GM21619 (cell line): ENCODE data around the gene ENTPD2.
"Not testable (repeated sequence)": the region's sequence is repeated elsewhere in the genome, so short reads cannot be mapped to it uniquely, and the experiment has no call there.

ENCODE experiments used
- ATAC-seq: cut with Tn5 transposase; IDR thresholded peaks from one replicate; pipeline ENCODE4 v1.9.1; 2021; ENCODE audit not compliant: unreplicated experiment

The ENTPD2 gene

DNA sequence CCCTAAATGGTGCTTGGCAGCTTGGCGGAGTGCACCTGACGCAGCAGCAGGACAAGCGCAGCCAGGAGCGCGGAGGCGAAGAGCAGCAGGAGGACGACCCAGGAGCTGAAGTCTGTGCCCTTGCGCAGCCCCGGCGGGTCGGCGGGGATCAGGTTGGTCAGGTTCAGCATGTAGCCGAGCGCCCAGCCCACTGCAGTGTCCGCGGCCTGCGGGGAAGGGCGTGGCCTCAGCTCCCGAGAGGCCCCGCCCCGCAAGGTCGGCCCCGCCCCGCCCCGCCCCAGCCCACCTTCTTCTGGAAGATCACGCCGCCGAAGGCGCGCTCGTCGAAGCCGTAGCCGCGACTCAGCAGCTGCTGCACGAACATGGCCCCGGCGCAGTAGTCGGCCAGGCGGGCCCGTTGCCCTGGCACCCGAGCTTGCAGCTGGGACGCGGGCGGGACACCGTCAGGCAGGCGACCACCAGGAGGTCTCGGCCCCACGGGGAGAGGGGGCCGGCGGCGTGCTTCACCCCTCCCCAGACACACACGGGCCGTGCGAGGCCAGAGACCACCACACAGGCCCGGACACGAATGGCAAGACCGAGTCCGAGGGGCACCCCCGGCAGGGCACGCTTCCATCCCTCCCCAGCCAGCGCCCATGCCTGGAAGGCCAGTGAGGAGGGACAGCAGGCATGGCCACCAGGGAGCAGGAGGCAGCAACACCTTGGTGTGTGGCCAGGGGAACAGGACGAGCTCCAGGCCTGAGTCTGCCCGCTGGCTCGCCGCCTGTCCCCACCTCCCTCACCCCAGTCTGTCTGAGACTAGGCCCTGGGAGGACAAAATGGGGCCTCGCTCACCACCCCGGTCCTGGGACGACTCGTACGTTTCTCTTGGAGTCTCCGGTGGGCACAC is 5.0 kb downstream of the ENTPD2 start:
- ATAC-seq, result no peak

DNA sequence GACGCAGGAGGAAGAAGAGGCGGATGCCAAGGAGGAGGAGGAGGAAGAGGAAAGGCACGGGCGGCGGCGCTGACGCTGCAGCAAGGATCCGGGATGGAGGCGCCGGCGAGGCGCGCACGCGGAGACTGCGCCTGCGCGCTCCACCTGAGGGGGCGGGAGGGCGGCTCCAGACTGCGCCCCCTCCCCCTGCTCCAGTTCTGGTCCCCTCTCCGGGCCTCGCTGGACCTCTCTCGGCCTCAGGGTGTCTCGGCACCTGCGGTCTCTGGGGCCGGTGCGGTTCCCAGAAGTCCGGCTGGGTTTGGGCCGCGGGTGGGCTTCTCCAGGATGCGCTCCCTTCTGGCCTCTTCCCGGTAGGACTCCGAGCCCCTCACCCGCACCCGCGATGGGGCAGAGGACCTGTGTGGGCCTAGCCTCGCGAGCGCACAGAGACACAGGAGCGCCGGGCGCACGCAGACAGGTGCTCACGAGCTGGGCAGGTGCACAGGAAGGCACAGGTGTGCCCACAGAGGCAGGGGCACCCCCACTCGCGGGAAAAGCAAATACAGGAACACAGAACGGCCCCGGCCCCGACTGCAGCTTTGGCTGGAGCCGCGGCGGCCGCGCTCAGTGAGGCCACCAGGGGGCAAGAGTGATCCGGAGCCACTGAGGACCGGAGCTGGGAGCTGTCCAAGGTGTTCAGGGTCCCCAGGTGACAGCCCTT is 7.6 kb downstream of the ENTPD2 start, which contains the start of gene NPDC1:
Gene NPDC1, minus strand, starts transcription at position 90 of the 700 bp plus-strand sequence. CDS start 188 bp downstream, outside the sequence.
- ATAC-seq, result no peak

DNA sequence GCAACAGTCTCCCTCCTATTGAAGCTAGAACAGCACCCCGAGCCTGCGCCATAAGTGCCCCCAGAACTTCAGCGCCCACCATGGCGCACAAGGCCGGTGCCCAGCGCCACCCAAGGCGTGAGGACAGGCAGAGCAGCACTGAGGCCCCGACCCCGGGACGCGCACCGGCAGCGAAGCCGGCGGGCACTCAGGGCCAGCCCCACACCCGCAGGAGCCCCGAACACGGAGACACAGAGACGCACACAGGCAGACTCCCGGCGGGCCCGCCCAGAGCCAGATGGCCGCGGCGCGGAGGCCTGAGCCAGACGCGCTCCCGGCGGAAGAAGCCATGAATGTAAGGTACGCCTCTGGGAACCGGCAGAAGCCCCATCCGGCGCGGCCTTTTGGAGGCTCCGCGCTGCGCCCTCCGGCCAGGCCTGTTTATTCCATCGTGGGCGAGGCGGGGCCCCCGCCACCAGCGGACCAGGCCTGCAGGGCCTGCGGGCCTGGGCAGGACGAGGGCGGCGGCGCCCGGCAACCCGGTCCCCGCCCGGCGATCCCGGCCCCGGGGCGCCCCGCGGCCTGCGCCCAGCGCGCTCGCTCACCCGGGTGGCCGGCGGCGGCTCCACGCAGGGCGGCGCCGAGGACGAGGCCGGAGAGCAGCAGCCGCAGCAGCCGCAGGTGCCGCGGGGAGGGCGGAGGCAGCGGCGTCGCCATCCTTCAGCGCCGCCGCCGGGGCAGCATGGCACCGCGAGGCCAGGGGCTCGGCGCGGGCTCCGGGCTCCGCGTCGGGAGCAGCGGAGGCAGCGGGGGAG is 8.4 kb downstream of the ENTPD2 start:
- ATAC-seq, result no peak

DNA sequence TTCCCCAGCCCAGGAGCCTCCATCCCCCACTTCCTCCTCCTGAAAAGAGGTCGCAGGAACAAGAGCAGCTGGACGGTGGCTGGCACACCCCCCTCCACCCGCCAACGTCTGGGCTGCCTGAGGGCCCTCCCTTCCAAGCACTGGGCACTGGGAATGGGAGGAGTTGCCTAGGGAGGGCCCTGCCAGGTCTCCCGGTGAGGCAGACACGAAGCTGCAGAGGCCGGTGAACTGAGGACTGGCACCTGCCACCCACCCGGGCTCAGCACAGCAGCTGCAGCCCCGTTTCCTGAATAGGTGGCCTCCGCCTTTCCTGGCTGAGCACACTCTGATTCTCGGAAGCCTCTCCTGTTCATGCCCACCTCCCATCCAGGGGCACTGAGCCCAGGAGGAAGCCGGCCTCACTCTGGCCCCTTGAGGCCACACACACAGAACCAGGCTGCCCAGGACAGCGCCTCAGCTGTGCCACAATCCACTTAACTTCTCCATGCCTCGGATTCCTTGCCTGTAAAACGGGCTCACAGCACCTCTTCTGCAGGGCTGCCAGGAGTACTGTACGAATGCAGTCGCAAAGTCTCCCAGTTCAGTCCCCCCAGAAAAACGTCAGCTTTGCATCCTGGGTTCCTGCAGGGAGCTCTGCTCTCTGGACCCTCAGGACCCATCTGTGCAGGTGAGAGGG is 9.2 kb downstream of the ENTPD2 start:
- no peak for ATAC-seq

DNA sequence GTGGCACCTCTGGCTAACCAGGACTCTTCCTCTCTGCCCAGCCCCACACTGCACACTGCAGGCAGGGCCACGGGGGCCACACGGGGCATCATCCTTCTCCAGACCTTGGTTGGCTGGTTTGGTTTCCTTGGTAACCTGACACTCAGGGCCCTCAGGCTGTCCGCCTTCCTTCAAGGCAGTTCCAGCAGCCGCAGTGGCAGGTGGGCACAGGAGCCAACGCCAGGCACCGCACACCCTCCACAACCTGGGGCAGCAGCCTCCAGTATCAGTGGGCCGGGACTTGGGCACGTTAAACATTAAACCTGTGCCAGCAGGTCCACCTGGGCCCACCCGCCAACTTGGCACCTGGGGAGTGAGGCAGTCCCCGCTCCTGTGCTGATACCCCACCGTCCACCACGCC is 9.8 kb downstream of the ENTPD2 start:
- no peak for ATAC-seq

DNA sequence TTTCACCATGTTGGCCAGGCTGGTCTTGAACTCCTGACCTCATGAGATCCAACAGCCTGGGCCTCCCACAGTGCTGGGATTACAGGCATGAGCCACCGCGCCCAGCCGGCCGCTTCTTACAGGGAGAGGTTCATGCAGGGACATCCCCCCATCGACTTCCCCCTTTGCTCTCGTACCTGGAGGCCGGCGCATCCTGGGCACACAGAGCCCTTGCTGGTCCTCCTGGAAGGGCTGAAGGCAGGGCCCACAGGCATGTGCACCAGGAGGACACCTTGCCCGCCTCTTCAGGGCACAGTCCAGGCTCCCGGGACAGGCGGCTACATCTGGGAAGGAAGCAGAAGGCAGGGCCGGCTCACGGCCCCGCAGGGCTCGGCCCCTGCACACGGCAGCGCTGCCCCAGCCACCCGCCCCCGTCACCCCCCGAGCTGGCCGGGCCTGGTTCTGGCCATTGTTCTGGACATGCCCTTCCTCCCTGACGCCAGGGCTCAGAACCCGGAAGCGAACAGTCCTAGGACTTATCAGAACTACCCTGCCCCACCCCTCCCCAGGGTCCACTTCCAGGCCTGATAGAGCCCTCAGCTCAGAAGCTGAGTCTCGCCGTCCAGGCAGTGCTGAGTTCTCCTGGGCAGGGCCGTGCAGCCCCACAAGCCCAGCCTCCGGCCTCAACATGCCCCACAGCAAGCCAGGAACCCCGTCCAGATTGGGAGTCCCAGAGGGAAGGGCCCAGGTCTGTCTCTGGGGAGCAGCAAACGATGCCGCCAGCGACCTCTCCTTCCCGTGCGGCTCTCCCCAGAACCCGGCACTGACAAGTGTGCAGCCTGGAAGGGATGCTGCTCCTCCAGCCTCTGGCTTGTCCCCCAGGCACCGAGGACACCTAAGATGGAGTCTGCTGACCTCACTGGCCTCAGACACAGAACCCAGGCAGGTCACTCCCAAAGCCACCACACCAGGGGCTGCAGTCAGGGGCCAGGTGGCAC is 10.8 kb downstream of the ENTPD2 start:
- ATAC-seq, result no peak

DNA sequence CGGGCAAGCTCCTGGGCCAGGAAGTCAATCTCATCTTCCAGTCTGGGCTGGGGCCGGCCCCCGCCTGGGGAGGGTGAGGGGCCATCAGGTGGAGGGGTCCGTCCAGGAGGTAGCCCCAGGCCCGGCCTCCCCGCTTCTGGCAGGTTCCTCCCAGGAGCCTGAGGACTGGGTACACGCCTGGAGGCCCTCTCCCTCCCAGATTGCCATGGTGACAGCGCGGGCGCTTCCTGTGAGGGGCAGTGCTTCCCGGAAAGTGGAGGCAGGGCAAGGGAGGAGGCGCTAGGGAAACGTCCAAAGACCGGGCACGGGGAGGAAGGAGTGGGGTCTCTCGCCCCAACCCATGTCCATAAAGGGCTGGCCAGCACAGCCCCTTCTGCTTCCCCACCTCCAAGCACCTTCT is 12.7 kb downstream of the ENTPD2 start:
- ATAC-seq, result no peak

DNA sequence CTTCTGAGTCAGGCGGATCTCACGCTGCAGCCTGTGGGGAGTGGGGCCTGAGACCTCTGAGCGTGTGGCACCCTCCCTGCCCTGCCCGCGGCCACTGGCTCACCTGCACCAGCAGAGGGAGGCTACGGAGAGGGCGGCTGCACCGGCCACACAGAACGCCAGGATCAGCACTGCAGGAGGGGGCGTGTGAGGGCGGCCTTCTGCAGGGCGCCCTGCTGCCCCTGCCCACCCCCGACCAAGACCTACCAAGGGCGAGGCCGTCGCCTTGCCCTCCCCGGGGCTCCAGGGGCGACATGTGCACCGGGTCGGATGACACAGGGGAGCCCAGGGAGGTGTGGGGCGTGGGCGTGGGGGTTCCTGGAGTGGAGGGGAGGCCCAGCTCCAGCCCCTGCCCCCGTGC is 13.3 kb downstream of the ENTPD2 start:
- ATAC-seq, result no peak

DNA sequence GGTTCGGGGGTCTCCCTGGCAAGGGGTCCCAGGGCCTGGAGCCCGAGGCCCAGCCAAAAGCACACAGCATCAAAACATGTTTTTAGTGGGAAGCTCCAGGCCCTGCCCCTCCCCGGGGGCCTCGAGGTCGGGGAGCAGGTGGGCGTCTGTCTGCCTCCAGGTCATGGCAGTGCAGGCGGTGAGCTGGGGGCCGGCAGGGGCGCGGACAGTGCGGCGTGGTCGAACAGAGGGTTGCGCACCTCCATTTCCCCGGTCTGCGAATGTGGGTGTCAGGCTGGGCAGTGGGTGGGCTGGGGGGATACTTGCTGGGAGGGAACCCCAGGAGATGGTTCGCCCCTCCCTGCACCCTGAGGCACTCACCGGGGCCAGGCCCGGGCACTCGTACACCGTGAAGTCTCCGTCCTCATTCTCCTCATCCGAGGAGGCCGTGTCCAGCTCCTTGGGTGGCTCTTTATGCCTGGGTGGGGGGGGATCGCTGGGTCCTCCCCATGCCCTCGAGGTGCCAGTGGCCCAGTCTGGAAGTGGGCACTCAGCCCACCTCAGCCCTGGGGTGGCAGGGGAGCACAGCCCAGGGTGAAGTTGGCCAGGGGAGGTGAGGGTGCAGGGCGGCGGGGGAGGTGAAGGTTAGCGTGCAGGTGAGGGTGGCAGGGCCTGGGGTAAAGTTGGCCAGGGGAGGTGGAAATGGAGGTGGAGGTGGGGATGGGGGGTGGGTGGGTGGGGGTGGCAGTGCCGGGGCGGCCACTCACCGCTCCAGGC is 14.1 kb downstream of the ENTPD2 start:
- no peak for ATAC-seq

DNA sequence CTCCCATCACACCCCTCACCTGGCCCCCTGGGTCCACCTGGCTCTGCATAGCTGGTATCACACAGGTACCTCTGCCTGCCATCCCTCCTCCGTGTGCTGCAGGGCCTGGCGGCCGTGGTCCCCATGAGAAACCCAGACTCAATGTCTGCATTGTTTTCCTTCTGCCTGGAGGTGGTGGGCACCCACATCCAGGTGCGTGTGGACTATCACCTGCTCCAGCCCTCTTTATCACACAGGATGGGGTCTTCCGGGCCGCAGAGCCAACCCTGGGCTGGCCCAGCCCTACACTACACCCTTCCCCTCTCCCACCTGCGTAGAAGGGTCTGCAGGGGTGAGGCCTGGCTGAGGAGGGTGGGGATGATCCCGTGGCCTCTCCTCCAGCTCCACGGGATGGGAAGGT is 14.9 kb downstream of the ENTPD2 start:
- no peak for ATAC-seq

DNA sequence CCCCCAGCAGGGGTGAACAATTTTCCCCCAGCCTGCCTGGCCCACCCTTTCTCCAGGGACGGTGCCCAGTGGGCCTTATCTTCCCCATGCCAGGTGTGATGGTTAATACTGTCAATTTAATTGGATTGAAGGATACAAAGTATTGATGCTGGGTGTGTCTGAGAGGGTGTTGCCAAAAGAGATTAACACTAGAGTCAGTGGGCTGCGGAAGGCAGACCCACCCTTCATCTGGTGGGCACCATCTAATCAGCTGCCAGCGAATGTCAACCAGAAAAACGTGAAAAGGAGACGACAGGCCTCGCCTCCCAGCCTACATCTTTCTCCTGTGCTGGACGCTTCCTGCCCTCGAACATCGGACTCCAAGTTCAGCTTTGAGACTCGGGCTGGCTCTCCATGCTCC is 16.4 kb downstream of the ENTPD2 start:
- no peak for ATAC-seq

DNA sequence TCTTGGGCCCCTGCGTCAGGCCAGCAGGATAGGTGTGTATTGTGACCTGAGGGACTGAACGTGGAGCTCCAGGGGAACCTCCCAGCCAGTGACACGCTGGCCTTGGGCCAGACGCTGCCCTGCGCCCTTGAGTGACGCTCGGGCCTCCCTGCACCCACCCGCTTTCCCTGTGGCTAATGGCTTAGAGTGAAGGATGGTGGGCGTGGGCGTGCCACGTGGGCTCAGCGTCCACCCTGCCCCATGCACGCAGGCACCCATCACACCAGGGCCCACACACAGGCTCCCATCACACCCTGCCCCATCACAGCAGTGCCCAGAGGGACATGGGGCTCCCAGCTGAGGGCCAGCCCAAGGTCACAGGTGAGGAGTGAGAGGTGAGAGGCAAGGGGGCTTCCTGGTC is 16.8 kb downstream of the ENTPD2 start:
- ATAC-seq, result no peak

DNA sequence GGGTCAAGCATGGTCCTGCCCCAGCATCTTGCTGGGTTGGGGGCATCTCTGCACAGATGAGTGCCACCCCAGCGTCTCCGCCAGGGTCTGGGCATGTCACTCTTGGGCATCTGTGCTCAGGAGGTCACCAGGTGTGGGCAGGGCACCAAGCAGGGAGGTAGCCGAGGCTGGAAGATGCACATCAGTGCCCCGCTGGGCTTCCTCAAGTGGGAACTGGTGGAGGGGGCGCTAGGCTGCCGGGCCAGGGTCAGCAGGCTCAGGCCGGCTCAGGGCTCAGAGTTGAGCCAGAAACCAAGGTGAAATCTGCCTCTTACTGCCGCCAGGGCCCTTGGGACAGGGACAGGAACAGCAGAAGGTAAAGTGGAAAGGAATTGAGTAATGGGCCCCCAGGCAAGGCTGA is 17.9 kb downstream of the ENTPD2 start:
- ATAC-seq, result no peak

DNA sequence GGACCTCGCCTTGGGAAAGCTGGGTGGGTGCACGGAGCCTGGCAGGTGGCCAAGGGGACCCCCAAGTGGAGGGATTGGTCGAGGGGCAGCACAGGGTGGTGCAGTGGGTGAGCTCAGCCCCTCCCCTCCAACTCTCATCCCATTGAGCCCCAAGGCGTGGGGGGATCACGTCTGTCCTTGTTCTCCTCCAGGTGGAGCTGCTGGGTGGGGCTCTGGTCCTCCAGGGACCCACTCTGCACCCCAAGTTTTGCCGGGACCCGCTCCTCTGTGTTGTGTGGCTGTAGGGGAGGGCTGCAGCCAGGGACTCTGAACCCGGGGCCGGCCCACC is 18.4 kb downstream of the ENTPD2 start:
- no peak for ATAC-seq

DNA sequence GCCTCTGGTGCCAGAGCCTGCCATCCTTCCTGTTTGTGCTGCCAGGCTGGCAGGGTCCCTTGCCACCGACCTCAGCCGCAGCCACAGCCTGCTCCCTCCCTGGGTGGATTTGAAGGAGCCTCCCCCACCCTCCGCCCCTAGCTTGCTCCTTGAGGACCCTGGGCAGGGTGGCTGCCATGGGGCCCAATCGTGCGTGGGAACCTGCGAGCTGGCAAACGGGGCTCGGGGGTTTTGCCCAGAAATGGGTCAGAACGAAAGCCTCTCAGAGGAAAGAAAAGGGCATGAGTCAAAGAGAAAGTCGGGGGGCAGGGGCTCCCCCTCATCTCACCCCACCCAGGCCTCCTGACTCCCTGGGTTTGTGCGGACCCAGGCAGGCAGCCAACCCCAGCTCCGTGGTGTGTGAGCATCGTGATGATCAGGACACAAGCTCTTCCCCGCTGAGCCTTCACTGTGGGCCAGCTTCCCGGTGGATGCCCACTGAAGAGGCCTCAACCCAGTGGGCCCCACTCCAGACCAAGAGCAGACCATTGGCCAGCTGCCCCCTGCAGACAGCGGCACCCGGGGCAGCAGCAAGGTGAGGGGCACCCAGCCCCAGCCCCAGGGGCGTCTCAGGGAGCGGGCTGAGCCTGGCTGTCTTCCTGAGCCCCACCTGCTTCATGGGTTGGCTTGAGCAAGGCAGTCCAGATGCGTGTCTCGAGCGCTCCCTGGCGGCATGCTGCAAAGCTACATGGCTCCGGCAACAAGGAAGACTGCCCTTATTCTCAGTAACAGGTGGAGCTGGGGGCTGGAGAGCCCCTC is 19.0 kb downstream of the ENTPD2 start:
- ATAC-seq, result no peak

DNA sequence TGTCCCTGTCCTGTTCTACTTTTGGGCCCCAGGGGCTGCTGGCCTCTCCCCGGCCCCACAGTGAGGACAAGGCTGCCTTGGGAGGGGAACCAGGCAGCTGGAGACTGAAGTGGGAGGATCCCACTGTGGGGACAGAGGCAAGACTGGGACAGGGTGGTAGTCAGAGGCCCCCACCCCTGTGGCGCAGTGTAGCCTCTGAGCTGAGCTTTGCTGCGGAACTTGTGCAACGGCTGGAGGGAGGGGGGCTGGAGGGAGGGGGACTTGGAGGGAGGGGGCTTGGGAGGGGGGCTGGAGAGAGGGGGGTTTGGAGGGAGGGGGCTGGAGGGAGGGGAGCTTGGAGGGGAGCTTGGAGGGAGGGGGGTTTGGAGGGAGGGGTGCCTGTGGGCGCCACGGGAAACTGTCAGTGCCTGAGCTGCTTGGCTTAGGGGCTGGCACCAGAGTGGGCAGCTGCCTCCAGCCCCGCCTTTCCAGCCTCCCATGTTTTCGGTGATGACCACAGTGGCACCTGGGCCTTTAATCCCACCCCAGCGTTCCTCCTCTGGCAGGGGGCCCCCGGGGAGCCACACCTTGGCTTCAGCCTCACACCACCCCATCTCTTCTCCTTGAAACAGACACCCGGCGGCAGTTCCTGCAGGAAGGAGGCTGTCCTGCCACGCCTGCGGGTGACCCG is 19.7 kb downstream of the ENTPD2 start:
- no peak for ATAC-seq

DNA sequence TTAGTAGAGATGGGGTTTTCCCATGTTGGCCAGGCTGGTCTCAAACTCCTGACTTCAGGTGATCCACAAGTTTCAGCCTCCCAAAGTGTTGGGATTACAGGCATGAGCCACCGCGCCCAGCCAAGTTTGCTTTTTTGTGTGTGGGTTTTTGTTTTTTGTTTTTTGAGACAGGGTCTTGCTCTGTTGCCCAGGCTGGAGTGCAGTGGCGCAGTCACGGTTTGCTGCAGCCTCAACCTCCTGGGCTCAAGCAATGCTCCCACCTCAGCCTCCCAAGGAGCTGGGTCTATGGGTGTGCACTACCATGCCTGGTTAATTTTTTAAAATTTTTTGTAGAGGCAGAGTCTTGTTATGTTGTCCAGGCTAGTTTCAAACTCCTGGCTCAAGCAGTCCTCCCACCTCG is 20.4 kb downstream of the ENTPD2 start:
- not testable (repeated sequence) for ATAC-seq

DNA sequence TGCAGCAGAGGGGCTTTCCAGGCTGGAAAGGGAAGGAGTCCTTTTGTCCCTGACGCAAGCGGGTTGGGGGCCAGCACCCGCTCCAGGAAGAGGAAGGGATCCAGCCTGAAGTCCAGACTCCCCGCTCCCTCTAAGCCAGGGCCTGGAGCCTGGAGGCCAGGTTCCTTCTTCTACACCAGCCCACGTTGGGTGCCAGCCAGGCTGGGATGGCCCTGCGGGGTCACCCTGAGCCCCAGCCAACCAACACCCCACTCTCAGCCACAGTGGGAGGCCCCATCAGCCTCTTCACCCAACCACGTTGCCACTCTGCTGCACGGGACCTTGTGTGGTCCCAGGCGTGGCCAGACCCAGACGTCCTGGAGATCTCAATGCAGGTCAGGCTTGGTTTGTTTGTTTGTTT is 21.0 kb downstream of the ENTPD2 start:
- no peak for ATAC-seq
